Chondrocyte (in vitro differentiated cells): ENCODE results near the gene CDKL2. TPM values are rescaled to one million over a fixed set of nuclear protein-coding genes. Genes with fewer than 3 reads are reported as not detected.
A peak's percentile ranks its signal among the peaks of the same experiment; 100 is the strongest.

Source experiments
- DNase-seq: peaks from one replicate; pipeline ENCODE4 v3.0.0; 2021; ENCODE audit warnings: mixed read lengths, low spot score
- H3K27ac Mint-ChIP-seq: one replicate; pipeline ENCODE4 v1.8.0; 2021; ENCODE audit warnings: mild to moderate bottlenecking, moderate library complexity, mixed read lengths; ENCODE audit not compliant: unreplicated experiment
- H3K27me3 Mint-ChIP-seq: 2 replicates; pipeline ENCODE4 v1.8.0; 2021; ENCODE audit warnings: low read depth, mixed read lengths
- H3K36me3 Mint-ChIP-seq: 2 replicates; pipeline ENCODE4 v1.8.0; 2021; ENCODE audit warnings: low read depth, mixed read lengths
- H3K4me1 Mint-ChIP-seq: 2 replicates; pipeline ENCODE4 v1.8.0; 2021; ENCODE audit warnings: low read depth, mild to moderate bottlenecking, mixed read lengths
- H3K4me3 Mint-ChIP-seq: one replicate; pipeline ENCODE4 v1.8.0; 2021; ENCODE audit warnings: mild to moderate bottlenecking, moderate library complexity, mixed read lengths; ENCODE audit not compliant: unreplicated experiment
- H3K9me3 Mint-ChIP-seq: 2 replicates; pipeline ENCODE4 v1.8.0; 2021; ENCODE audit warnings: low read depth, mixed read lengths
- CTCF ChIP-seq: fragments of 200-600 bp; sonication (generic); IDR thresholded peaks from 2 replicates; pipeline ENCODE4 v1.5.0; 2021; ENCODE audit warnings: antibody characterized with exemption, mild to moderate bottlenecking, moderate library complexity
- long read RNA-seq: library from polyadenylated mRNA; stranded (forward); transcript quantifications from one replicate; pipeline ENCODE4 v2.0.0, GENCODE V29; 2021
- total RNA-seq: library from RNA; stranded (reverse); gene quantifications from 3 replicates; pipeline ENCODE4 v1.2.1, GENCODE V29; 2021

CDKL2 gene
- total RNA-seq = 2.1 to 4.2 TPM (median 2.7 TPM) in 3 replicates
- long read RNA-seq, partial matches to known transcripts = 1 of 7 reads
- long read RNA-seq, other reads (novel, unspliced or antisense) = 4 of 7 reads

DNA sequence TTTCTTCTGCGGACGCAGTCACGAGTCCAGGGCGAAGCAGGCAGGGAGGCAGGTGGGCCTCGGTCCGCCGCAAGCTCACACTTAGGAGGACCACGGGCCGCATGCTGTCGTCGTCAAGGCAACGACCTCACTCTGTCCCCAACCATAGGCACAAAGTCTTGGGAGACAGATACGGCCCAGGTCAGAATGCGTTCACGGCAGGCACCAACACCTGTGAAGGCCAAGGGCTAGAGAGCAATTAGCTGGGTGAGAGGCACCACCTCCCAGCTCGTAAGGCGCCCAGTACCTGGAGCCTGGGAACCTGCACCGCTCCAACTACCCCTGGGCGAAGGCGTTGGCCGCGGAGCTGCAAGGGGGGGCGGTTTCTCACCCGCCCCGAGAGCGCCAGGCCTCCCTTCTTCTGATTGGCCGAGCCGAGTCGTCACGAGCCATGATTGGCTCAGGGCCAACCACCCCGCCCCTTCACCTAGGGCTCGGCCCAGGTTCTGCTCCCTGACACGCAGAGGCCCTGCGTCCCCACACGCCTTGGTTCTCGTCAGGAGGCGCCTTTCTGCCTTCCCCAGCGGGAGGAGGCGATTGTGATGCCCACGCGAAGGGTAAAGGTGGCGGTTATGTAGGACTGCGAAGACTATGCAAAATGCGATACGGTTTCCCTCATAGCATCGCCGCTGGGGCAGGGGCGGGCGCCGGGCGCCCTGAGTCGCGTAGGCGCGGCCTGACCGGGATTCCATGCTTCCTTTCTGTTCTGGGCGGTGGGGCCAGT, at the start of gene CDKL2:
Gene CDKL2, minus strand, starts transcription at position 355 of the 763 bp plus-strand sequence. CDS start 4,540 bp downstream, outside the sequence.
- no peak for DNase-seq
- H3K27ac Mint-ChIP-seq = peak within 1 kb of the TSS; percentile 85
- no peaks in the 10 kb centered on the region for H3K36me3 Mint-ChIP-seq
- no peaks in the 10 kb centered on the region for H3K9me3 Mint-ChIP-seq
- no peak for TF ChIP-seq CTCF
- no peaks in the 10 kb centered on the region for H3K27me3 Mint-ChIP-seq
- H3K4me3 Mint-ChIP-seq = peak within 1 kb of the TSS; percentile 91
- H3K4me1 Mint-ChIP-seq = peaks cover 16% of the 10 kb centered on the region

GRCh38 chr4:75678965-75679364, 48.6 kb upstream of the CDKL2 start:
- no peak overlapping the region for H3K4me3 Mint-ChIP-seq
- no peaks in the 10 kb centered on the region for H3K27me3 Mint-ChIP-seq
- H3K27ac Mint-ChIP-seq = no peak overlapping the region
- no peaks in the 10 kb centered on the region for H3K36me3 Mint-ChIP-seq
- peaks cover 3% of the 10 kb centered on the region for H3K4me1 Mint-ChIP-seq
- H3K9me3 Mint-ChIP-seq = no peaks in the 10 kb centered on the region
- DNase-seq = no peak
- no peak for TF ChIP-seq CTCF

DNA sequence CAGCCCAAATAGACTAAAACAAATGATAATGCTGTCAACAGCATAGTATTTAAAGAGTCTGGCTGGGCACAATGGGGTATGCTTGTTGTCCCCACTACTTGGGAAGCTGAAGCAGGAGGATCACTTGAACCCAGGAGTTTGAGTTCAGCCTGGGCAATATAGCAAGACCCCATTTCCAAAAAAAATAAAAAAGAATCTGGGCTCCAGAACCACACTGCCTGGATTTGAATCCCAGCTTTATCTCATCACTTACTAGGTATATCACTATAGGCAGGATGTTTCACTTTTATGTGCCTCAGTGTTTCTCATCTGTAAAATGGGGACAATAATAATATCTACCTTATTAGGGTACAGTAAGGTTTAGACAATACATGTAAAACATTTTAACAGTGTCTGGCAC, 48.1 kb upstream of the CDKL2 start:
- no peaks in the 10 kb centered on the region for H3K9me3 Mint-ChIP-seq
- H3K27ac Mint-ChIP-seq = no peak overlapping the region
- H3K4me1 Mint-ChIP-seq = peaks cover 6% of the 10 kb centered on the region
- no peaks in the 10 kb centered on the region for H3K27me3 Mint-ChIP-seq
- DNase-seq = no peak
- H3K36me3 Mint-ChIP-seq = no peaks in the 10 kb centered on the region
- no peak for TF ChIP-seq CTCF
- H3K4me3 Mint-ChIP-seq = no peak overlapping the region

DNA sequence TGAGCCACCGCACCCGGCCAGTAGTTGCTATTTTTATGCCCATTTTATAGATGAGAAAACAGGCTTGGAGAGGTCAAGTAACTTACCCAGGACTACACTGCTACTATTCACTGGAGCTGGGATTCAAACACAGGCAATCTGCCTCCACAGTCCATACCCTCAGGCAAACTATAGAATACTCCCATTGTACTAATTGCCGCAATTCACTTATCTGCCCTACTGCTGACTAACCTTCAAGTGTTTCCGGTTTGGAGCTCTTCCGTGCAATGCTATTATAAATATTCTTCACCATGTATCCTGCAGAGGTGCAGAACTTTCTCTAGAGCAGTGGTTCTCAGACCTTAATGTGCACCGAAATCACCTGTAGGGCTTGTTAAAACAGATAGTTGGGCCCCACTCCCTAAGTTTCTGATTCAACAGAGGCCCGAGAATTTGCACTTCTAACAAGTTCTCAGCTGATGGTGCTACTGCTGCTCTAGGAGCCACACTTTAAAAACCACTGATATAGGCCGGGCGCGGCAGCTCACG, 44.7 kb upstream of the CDKL2 start:
- Mint-ChIP-seq H3K27me3 (no peaks in the 10 kb centered on the region), H3K27ac (no peak overlapping the region)

More for the DNA sequence above, 44.7 kb upstream of the CDKL2 start:
- no peak for DNase-seq
- Mint-ChIP-seq H3K36me3 (no peaks in the 10 kb centered on the region), H3K9me3 (no peaks in the 10 kb centered on the region), H3K4me3 (no peak overlapping the region), H3K4me1 (peaks cover 27% of the 10 kb centered on the region)
- TF ChIP-seq CTCF = no peak
